ENCODE measurements around the gene NAXD. TPM values are rescaled to one million over a fixed set of nuclear protein-coding genes. Genes with fewer than 3 reads are reported as not detected.

NAXD gene
- total and polyA plus RNA-seq, 10 of the 15 experiments (the other 5 are each of a cell fraction or from before 2014, with no cell fraction given), result 1.5 to 36.2 (median 23.8) TPM

DNA sequence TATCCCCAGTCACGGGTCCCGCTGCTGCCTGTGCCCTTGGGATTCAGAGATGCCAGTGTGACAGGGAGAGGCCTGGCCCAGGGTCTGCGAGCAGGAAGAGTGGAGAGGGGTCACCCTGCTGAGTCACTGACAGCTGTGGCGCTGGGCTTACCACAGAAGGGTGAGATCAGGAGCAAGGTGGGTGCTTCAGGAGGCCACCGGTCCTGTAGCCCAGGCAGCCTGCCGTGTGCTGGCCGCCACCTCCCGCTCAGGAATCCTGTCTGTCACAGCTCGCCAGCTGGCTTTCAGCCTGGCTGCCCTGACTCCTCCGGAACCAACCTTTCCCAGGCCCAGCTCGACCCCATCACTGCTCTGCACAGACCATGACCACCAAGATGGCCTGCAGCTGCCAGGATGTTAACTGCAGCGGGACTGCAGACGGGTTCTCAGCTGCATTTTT lies 25.3 kb downstream of the NAXD start:
- Histone ChIP-seq H3K4me3 (no peak overlapping the region), H3K9ac (ENCODE audit: control insufficient read depth, insufficient read depth, low read length) (no peak overlapping the region), H3K36me3 (ENCODE audit: control insufficient read depth in 2 of 2, insufficient read depth in 2 of 2, low read length in 1 of 2) (peaks cover 39 to 40% of the 10 kb centered on the region in 2 experiments), H3K27me3 (replicated peaks in 1 of 2; ENCODE audit: control insufficient read depth in 2 of 2, insufficient read depth in 2 of 2, low read length in 1 of 2) (no peaks in the 10 kb centered on the region), H3K27ac (ENCODE audit: control insufficient read depth, insufficient read depth) (no peak overlapping the region), H3K4me2 (ENCODE audit: control insufficient read depth, insufficient read depth) (no peak overlapping the region), H3K79me2 (ENCODE audit: control insufficient read depth, insufficient read depth, low read length) (no peaks in the 10 kb centered on the region), H3K4me1 (ENCODE audit: control insufficient read depth, insufficient read depth, low read length) (0 out of 2 replicates have a peak, but pooled peaks cover 3% of the 10 kb centered on the region), H2AFZ (ENCODE audit: control insufficient read depth, low read depth, low read length) (no peak overlapping the region), H4K20me1 (ENCODE audit: control insufficient read depth, insufficient read depth) (no peaks in the 10 kb centered on the region; the same call in 1 of the 2 replicates), H3K9me3 (replicated peaks; ENCODE audit: control insufficient read depth, insufficient read depth, low read length) (no peaks in the 10 kb centered on the region)
- ATAC-seq (no peak; the same call in 2 of the 3 replicates), DNase-seq (ENCODE audit: low read depth, low spot score) (no peak), FAIRE-seq (no peak)
- RAD21 ChIA-PET (ENCODE audit: unreplicated experiment), result no interaction called here
- 0 out of 2 replicates have a peak, but pooled peaks have one; percentile 15 for TF ChIP-seq POLR2AphosphoS5 (IDR thresholded peaks at IDR 0.05; ENCODE audit: low read length)
- peak; percentile 66; the same call in 1 of the 2 replicates for TF ChIP-seq POLR2A (IDR thresholded peaks at IDR 0.05; ENCODE audit: low read depth, low read length)
- no peak for TF ChIP-seq FOS (IDR thresholded peaks at IDR 0.05; ENCODE audit: borderline replicate concordance, extremely low read depth, insufficient read length)
- no peak for TF ChIP-seq RAD21 (IDR thresholded peaks at IDR 0.05; ENCODE audit: insufficient read depth, low read depth, low read length)
- peak; percentile 6 for TF ChIP-seq BCL3 (IDR thresholded peaks at IDR 0.05; ENCODE audit: borderline replicate concordance, insufficient read depth, low read depth, low read length, poor library complexity, severe bottlenecking)
- TF ChIP-seq HDAC2 (IDR thresholded peaks at IDR 0.05), result no peak
- TF ChIP-seq HSF1 (IDR thresholded peaks at IDR 0.05; ENCODE audit: low read depth, low read length), result no peak
- CTCF ChIA-PET, result interaction anchor here (0.8 to 1.1 kb wide), 3 partner anchors 8 to 185 kb away, joined by 3 to 5 read pairs (median 3); no protein-coding TSS in a partner anchor
- 76% methylated on average over 13 of the region's 13 CpGs for WGBS (ENCODE audit: insufficient coverage, insufficient replicate concordance, low lambda C conversion rate, missing lambda C conversion rate)
- POLR2A ChIA-PET, result no interaction called here
- intact Hi-C loops (cut with micrococcal nuclease; ENCODE audit: unreplicated experiment), result no loop called here
- in situ Hi-C loops (cut with MboI), result no loop called here
- BruUV-seq (replicated peaks), result no TSS peak
- SMC1A ChIA-PET (ENCODE audit: uncharacterized antibody, unreplicated experiment), result interaction anchor here (1.0 to 1.6 kb wide), 2 partner anchors 23 to 71 kb away, joined by 3 to 5 read pairs; no protein-coding TSS in a partner anchor
